Fibroblast of lung (primary cell): ENCODE data around the gene TMEM135. TPM values are rescaled to one million over a fixed set of nuclear protein-coding genes. Genes with fewer than 3 reads are reported as not detected.

Experiments
- DNase-seq, 2 donors: peaks; one replicate each; pipeline versions ENCODE4 v3.0.0 to v3.0.0-alpha.2; 2010; ENCODE audit warnings: low read depth in 2 of 2
- H2AFZ ChIP-seq: 2 replicates; pipeline ENCODE4 v1.5.1; 2012; ENCODE audit warnings: low read length, control low read depth, inconsistent platforms
- H3K27ac ChIP-seq: 2 replicates; pipeline ENCODE4 v1.5.1; 2011; ENCODE audit warnings: low read length, control low read depth; ENCODE audit not compliant: insufficient read depth
- H3K27me3 ChIP-seq: 2 replicates; pipeline ENCODE4 v1.5.1; 2011; ENCODE audit warnings: mild to moderate bottlenecking, low read length; ENCODE audit not compliant: control insufficient read depth, insufficient read depth
- H3K36me3 ChIP-seq: 2 replicates; pipeline ENCODE4 v1.5.1; 2011; ENCODE audit warnings: low read length; ENCODE audit not compliant: control insufficient read depth, insufficient read depth
- H3K4me1 ChIP-seq: 2 replicates; pipeline ENCODE4 v1.5.1; 2011; ENCODE audit warnings: low read length; ENCODE audit not compliant: control insufficient read depth, insufficient read depth; ENCODE audit errors: extremely low read depth
- H3K4me2 ChIP-seq: 2 replicates; pipeline ENCODE4 v1.5.1; 2011; ENCODE audit warnings: low read length, control low read depth; ENCODE audit not compliant: insufficient read depth; ENCODE audit errors: extremely low read depth
- H3K4me3 ChIP-seq, 4 experiments: fragments of 200-600 bp in 1 of 4; sonication (generic) in 1 of 4; replicated peaks in 1 of 4; 2 replicates each; pipeline ENCODE4 v1.5.1; 2011 to 2016; ENCODE audit warnings: low read length in 4 of 4, low read depth in 3 of 4, mild to moderate bottlenecking in 3 of 4, control low read depth in 2 of 4, inconsistent platforms in 1 of 4, mixed read lengths in 1 of 4; ENCODE audit not compliant: insufficient read depth in 1 of 4; ENCODE audit errors: control extremely low read depth in 1 of 4
- H3K79me2 ChIP-seq: 2 replicates; pipeline ENCODE4 v1.5.1; 2012; ENCODE audit warnings: mild to moderate bottlenecking, low read length, inconsistent platforms; ENCODE audit not compliant: control insufficient read depth, insufficient read depth
- H3K9ac ChIP-seq: 2 replicates; pipeline ENCODE4 v1.5.1; 2011; ENCODE audit warnings: mild to moderate bottlenecking, low read length, control low read depth; ENCODE audit not compliant: insufficient read depth
- H3K9me3 ChIP-seq: 2 replicates; pipeline ENCODE4 v1.5.1; 2012; ENCODE audit warnings: low read depth, low read length; ENCODE audit not compliant: control insufficient read depth, insufficient read depth
- H4K20me1 ChIP-seq: 2 replicates; pipeline ENCODE4 v1.5.1; 2011; ENCODE audit warnings: low read length; ENCODE audit not compliant: control insufficient read depth, insufficient read depth; ENCODE audit errors: extremely low read depth
- CTCF ChIP-seq, 2 donors: IDR thresholded peaks in 1 of 2; conservative IDR thresholded peaks in 1 of 2; 1 replicate in 1 of 2; 2 replicates in 1 of 2; pipeline ENCODE4 v1.5.1; 2011 to 2012; ENCODE audit warnings: low read length in 2 of 2, control low read depth in 1 of 2, inconsistent platforms in 1 of 2, low read depth in 1 of 2, mild to moderate bottlenecking in 1 of 2
- EZH2 ChIP-seq: IDR thresholded peaks from 2 replicates; pipeline ENCODE4 v1.5.1; 2012; ENCODE audit warnings: low read length, control low read depth, mild to moderate bottlenecking; ENCODE audit errors: missing control alignments
- polyA plus RNA-seq, 2 donors: library from polyadenylated mRNA; depleted of rRNA in 1 of 2; stranded (reverse) in 1 of 2; unstranded in 1 of 2; fragments of >200 nt; gene quantifications; 2 replicates each; pipeline ENCODE4 v1.2.1, GENCODE V29; 2011 to 2012; ENCODE audit warnings: missing spikeins in 1 of 2
- total RNA-seq: library from RNA; depleted of rRNA; stranded (reverse); fragments of >200 nt; gene quantifications from 2 replicates; pipeline ENCODE4 v1.2.1, GENCODE V29; 2014

The TMEM135 gene
- total and polyA plus RNA-seq, 2 donors (not counting 1 experiment from before 2014, with no cell fraction given): 17.3 to 20.6 TPM

- Histone ChIP-seq H3K4me1 (no peaks in the 10 kb centered on the region), H3K9me3 (no peaks in the 10 kb centered on the region), H3K4me3 (no peak overlapping the region), H3K27ac (no peak overlapping the region), H3K9ac (no peak overlapping the region), H4K20me1 (no peaks in the 10 kb centered on the region), H3K27me3 (peaks cover 2% of the 10 kb centered on the region), H3K79me2 (no peaks in the 10 kb centered on the region), H3K36me3 (no peaks in the 10 kb centered on the region), H2AFZ (no peak overlapping the region), H3K4me2 (no peak overlapping the region)
- peak in 1 of 2 donors; percentile 30 for DNase-seq
- no peak for TF ChIP-seq CTCF (conservative IDR thresholded peaks at IDR 0.05 in 1 of 2, IDR thresholded peaks at IDR 0.05 in 1 of 2; ENCODE audit: low read depth in 1 of 2, low read length in 2 of 2)
- TF ChIP-seq EZH2: no peak
Observed at GRCh38 chr11:87366763-87367405, 329.1 kb downstream of the TMEM135 start.

GRCh38 chr11:87368151-87368550, 330.4 kb downstream of the TMEM135 start:
- TF ChIP-seq CTCF (conservative IDR thresholded peaks at IDR 0.05 in 1 of 2, IDR thresholded peaks at IDR 0.05 in 1 of 2; ENCODE audit: low read depth in 1 of 2, low read length in 2 of 2): no peak
- no peak for TF ChIP-seq EZH2
- Histone ChIP-seq H3K9me3 (no peaks in the 10 kb centered on the region), H4K20me1 (no peaks in the 10 kb centered on the region), H3K27ac (no peak overlapping the region), H3K4me2 (no peak overlapping the region), H3K4me1 (no peaks in the 10 kb centered on the region), H2AFZ (no peak overlapping the region), H3K79me2 (no peaks in the 10 kb centered on the region), H3K27me3 (peaks cover 2% of the 10 kb centered on the region), H3K36me3 (no peaks in the 10 kb centered on the region), H3K9ac (no peak overlapping the region), H3K4me3 (no peak overlapping the region)
- DNase-seq: no peak

GRCh38 chr11:87368858-87369480, 331.2 kb downstream of the TMEM135 start:
- Histone ChIP-seq H3K4me3 (no peak overlapping the region), H3K9me3 (no peaks in the 10 kb centered on the region), H2AFZ (no peak overlapping the region), H3K4me1 (no peaks in the 10 kb centered on the region), H3K79me2 (no peaks in the 10 kb centered on the region), H3K27me3 (peaks cover 2% of the 10 kb centered on the region), H4K20me1 (no peaks in the 10 kb centered on the region), H3K36me3 (no peaks in the 10 kb centered on the region), H3K4me2 (no peak overlapping the region), H3K27ac (no peak overlapping the region), H3K9ac (no peak overlapping the region)
- no peak for TF ChIP-seq EZH2
- TF ChIP-seq CTCF (conservative IDR thresholded peaks at IDR 0.05 in 1 of 2, IDR thresholded peaks at IDR 0.05 in 1 of 2; ENCODE audit: low read depth in 1 of 2, low read length in 2 of 2): no peak
- DNase-seq: peak in 1 of 2 donors; percentile 72
